SK-N-SH (cell line): ENCODE measurements around the gene MRPL21.

ENCODE experiments used
- ELF1 ChIP-seq: IDR thresholded peaks from 2 replicates; pipeline ENCODE4 v1.4.0; 2012
- FOXM1 ChIP-seq: IDR thresholded peaks from 2 replicates; pipeline ENCODE4 v1.4.0; 2012; ENCODE audit warnings: low read depth, mild to moderate bottlenecking
- GABPA ChIP-seq: IDR thresholded peaks from 2 replicates; pipeline ENCODE4 v1.4.0; 2012; ENCODE audit warnings: low read depth, mild to moderate bottlenecking
- JUND ChIP-seq: IDR thresholded peaks from 2 replicates; pipeline ENCODE4 v1.4.0; 2012
- NFIC ChIP-seq: IDR thresholded peaks from 2 replicates; pipeline ENCODE4 v1.4.0; 2012; ENCODE audit warnings: borderline replicate concordance
- RCOR1 ChIP-seq: fragments of 150-350 bp; IDR thresholded peaks from 2 replicates; pipeline ENCODE4 v1.6.1; 2017; ENCODE audit warnings: antibody characterized with exemption, low read length
- TAF1 ChIP-seq: IDR thresholded peaks from 2 replicates; pipeline ENCODE4 v1.6.1; 2012; ENCODE audit warnings: low read depth, mild to moderate bottlenecking, low read length, moderate library complexity, borderline replicate concordance
- YY1 ChIP-seq: IDR thresholded peaks from 2 replicates; pipeline ENCODE4 v1.4.0; 2012; ENCODE audit warnings: low read depth, mild to moderate bottlenecking
- TF ChIP-seq, protein P1 (sequence below): fragments of 200-600 bp; sonication (generic); IDR thresholded peaks from 2 replicates; pipeline ENCODE4 v1.6.1; 2017; ENCODE audit warnings: antibody characterized with exemption, mild to moderate bottlenecking, moderate library complexity
- TF ChIP-seq, protein P2 (sequence below): IDR thresholded peaks from 2 replicates; pipeline ENCODE4 v1.4.0; 2012; ENCODE audit warnings: low read depth
- TF ChIP-seq, protein P3 (sequence below): IDR thresholded peaks from 2 replicates; pipeline ENCODE4 v1.4.0; 2012; ENCODE audit warnings: low read depth, borderline replicate concordance
- TF ChIP-seq, protein P4 (sequence below): fragments of 150-350 bp; IDR thresholded peaks from 2 replicates; pipeline ENCODE4 v1.6.1; 2017; ENCODE audit warnings: antibody characterized with exemption, low read length, low read depth, borderline replicate concordance
- TF ChIP-seq, protein P5 (sequence below): IDR thresholded peaks from 2 replicates; pipeline ENCODE4 v1.6.1; 2012; ENCODE audit warnings: mild to moderate bottlenecking, low read depth, low read length, moderate library complexity
- TF ChIP-seq, protein P6 (sequence below): IDR thresholded peaks from 2 replicates; pipeline ENCODE4 v1.4.0; 2012; ENCODE audit warnings: low read depth, borderline replicate concordance

DNA sequence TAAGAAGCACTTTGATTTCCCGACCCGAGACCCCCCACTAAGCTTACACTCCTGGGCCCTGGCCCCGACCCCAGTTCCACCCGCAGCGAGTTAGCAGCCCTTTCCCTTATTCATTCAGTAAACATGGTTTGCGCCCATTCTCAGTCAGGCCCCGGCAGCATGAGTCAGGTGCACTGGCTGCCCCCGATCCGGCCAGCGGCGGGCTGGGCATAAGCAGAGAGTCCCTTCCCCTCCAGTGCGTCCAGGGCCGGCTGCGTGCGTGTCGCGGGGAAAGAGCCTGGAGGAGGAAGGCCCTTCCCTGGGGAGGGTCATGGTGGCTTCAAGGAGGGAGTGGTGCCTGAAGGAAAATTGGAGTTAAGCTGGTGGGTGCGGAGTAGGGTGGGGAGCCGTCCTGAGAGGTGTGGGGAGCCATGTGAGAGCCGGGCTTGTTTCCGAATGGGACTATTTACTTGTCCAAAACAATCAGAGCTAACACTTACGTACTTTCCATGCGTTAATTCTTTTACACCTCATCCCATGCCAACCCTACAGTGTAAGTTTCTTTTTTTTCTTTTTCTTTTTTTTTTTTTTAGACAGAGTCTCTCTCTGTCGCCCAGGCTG, 716 bp upstream of the MRPL21 start:
- TF ChIP-seq, protein P1, sequence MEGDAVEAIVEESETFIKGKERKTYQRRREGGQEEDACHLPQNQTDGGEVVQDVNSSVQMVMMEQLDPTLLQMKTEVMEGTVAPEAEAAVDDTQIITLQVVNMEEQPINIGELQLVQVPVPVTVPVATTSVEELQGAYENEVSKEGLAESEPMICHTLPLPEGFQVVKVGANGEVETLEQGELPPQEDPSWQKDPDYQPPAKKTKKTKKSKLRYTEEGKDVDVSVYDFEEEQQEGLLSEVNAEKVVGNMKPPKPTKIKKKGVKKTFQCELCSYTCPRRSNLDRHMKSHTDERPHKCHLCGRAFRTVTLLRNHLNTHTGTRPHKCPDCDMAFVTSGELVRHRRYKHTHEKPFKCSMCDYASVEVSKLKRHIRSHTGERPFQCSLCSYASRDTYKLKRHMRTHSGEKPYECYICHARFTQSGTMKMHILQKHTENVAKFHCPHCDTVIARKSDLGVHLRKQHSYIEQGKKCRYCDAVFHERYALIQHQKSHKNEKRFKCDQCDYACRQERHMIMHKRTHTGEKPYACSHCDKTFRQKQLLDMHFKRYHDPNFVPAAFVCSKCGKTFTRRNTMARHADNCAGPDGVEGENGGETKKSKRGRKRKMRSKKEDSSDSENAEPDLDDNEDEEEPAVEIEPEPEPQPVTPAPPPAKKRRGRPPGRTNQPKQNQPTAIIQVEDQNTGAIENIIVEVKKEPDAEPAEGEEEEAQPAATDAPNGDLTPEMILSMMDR: no peak
- TF ChIP-seq, protein P2, sequence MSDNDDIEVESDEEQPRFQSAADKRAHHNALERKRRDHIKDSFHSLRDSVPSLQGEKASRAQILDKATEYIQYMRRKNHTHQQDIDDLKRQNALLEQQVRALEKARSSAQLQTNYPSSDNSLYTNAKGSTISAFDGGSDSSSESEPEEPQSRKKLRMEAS: no peak
- TF ChIP-seq, protein P3, sequence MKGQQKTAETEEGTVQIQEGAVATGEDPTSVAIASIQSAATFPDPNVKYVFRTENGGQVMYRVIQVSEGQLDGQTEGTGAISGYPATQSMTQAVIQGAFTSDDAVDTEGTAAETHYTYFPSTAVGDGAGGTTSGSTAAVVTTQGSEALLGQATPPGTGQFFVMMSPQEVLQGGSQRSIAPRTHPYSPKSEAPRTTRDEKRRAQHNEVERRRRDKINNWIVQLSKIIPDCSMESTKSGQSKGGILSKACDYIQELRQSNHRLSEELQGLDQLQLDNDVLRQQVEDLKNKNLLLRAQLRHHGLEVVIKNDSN: no peak
- TF ChIP-seq ELF1: no peak
- no peak for TF ChIP-seq RCOR1
- TF ChIP-seq TAF1: no peak
- TF ChIP-seq, protein P4, sequence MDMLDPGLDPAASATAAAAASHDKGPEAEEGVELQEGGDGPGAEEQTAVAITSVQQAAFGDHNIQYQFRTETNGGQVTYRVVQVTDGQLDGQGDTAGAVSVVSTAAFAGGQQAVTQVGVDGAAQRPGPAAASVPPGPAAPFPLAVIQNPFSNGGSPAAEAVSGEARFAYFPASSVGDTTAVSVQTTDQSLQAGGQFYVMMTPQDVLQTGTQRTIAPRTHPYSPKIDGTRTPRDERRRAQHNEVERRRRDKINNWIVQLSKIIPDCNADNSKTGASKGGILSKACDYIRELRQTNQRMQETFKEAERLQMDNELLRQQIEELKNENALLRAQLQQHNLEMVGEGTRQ: no peak
- TF ChIP-seq YY1: no peak
- no peak for TF ChIP-seq FOXM1
- TF ChIP-seq, protein P5, sequence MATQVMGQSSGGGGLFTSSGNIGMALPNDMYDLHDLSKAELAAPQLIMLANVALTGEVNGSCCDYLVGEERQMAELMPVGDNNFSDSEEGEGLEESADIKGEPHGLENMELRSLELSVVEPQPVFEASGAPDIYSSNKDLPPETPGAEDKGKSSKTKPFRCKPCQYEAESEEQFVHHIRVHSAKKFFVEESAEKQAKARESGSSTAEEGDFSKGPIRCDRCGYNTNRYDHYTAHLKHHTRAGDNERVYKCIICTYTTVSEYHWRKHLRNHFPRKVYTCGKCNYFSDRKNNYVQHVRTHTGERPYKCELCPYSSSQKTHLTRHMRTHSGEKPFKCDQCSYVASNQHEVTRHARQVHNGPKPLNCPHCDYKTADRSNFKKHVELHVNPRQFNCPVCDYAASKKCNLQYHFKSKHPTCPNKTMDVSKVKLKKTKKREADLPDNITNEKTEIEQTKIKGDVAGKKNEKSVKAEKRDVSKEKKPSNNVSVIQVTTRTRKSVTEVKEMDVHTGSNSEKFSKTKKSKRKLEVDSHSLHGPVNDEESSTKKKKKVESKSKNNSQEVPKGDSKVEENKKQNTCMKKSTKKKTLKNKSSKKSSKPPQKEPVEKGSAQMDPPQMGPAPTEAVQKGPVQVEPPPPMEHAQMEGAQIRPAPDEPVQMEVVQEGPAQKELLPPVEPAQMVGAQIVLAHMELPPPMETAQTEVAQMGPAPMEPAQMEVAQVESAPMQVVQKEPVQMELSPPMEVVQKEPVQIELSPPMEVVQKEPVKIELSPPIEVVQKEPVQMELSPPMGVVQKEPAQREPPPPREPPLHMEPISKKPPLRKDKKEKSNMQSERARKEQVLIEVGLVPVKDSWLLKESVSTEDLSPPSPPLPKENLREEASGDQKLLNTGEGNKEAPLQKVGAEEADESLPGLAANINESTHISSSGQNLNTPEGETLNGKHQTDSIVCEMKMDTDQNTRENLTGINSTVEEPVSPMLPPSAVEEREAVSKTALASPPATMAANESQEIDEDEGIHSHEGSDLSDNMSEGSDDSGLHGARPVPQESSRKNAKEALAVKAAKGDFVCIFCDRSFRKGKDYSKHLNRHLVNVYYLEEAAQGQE: no peak
- TF ChIP-seq, protein P6, sequence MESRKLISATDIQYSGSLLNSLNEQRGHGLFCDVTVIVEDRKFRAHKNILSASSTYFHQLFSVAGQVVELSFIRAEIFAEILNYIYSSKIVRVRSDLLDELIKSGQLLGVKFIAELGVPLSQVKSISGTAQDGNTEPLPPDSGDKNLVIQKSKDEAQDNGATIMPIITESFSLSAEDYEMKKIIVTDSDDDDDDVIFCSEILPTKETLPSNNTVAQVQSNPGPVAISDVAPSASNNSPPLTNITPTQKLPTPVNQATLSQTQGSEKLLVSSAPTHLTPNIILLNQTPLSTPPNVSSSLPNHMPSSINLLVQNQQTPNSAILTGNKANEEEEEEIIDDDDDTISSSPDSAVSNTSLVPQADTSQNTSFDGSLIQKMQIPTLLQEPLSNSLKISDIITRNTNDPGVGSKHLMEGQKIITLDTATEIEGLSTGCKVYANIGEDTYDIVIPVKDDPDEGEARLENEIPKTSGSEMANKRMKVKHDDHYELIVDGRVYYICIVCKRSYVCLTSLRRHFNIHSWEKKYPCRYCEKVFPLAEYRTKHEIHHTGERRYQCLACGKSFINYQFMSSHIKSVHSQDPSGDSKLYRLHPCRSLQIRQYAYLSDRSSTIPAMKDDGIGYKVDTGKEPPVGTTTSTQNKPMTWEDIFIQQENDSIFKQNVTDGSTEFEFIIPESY: no peak
- no peak for TF ChIP-seq JUND
- no peak for TF ChIP-seq GABPA
- TF ChIP-seq NFIC: no peak
